MCF 10A (cell line): ENCODE data around the gene ZDHHC17. TPM values are rescaled to one million over a fixed set of nuclear protein-coding genes. Genes with fewer than 3 reads are reported as not detected.

Experiments used
- BruUV-seq: library from RNA; stranded (reverse); fragments of 400-500 nt; replicated peaks from 2 replicates; lab custom pipeline; 2021; lab: Mats Ljungman, UMichigan
- CTCF ChIA-PET: fragments of 300-600 bp; sonication (Branson Sonifier 250); formaldehyde crosslinking; extraction: SDS; loops from one replicate; lab custom pipeline; 2021; ENCODE audit warnings: antibody characterized with exemption, inconsistent platforms; lab: Yijun Ruan, JAX
- POLR2A ChIA-PET: fragments of 300-600, 350-650 bp; sonication (Branson Sonifier 250); formaldehyde crosslinking; extraction: SDS; loops from one replicate; lab custom pipeline; 2020; ENCODE audit warnings: antibody characterized with exemption, inconsistent platforms; lab: Yijun Ruan, JAX
- DNase-seq: peaks from one replicate; pipeline ENCODE4 v3.0.0-alpha.2; 2018; ENCODE audit not compliant: unreplicated experiment
- H3K27ac Mint-ChIP-seq: one replicate; pipeline ENCODE4 v1.8.0; 2022; ENCODE audit warnings: mild to moderate bottlenecking, low read depth, mixed read lengths; ENCODE audit not compliant: unreplicated experiment
- H3K27me3 Mint-ChIP-seq: one replicate; pipeline ENCODE4 v1.8.0; 2022; ENCODE audit warnings: mixed read lengths; ENCODE audit not compliant: insufficient read depth, unreplicated experiment
- H3K36me3 Mint-ChIP-seq: one replicate; pipeline ENCODE4 v1.8.0; 2022; ENCODE audit warnings: mild to moderate bottlenecking, moderate library complexity, mixed read lengths; ENCODE audit not compliant: insufficient read depth, unreplicated experiment
- H3K4me1 Mint-ChIP-seq: one replicate; pipeline ENCODE4 v1.8.0; 2022; ENCODE audit warnings: mixed read lengths; ENCODE audit not compliant: insufficient read depth, unreplicated experiment
- H3K4me3 Mint-ChIP-seq: one replicate; pipeline ENCODE4 v1.8.0; 2022; ENCODE audit warnings: mild to moderate bottlenecking, moderate library complexity, mixed read lengths; ENCODE audit not compliant: unreplicated experiment
- H3K9me3 Mint-ChIP-seq: one replicate; pipeline ENCODE4 v1.8.0; 2022; ENCODE audit warnings: mixed read lengths; ENCODE audit not compliant: unreplicated experiment
- CTCF ChIP-seq: fragments of 200-600 bp; IDR thresholded peaks from one replicate; pipeline ENCODE4 v1.8.0; 2022; ENCODE audit warnings: antibody characterized with exemption, mild to moderate bottlenecking; ENCODE audit not compliant: unreplicated experiment
- intact Hi-C: fragments of 100-400 bp; cut with micrococcal nuclease; formaldehyde crosslinking; loops from 2 replicates; pipeline ENCODE4 v1.14.1; 2022
- total RNA-seq: library from RNA; stranded (reverse); gene quantifications from 2 replicates; pipeline ENCODE4 v1.2.3, GENCODE V29; 2022

ZDHHC17 gene
- total RNA-seq, 1 experiment from 2014 or later = 26.9 TPM

GRCh38 chr12:76810671-76811419 is 46.9 kb downstream of the ZDHHC17 start:
- intact Hi-C loops = no loop called here

GRCh38 chr12:76811976-76812375 is 48.1 kb downstream of the ZDHHC17 start:
- BruUV-seq = no TSS peak
- Mint-ChIP-seq H3K4me3 (no peak overlapping the region), H3K4me1 (no peaks in the 10 kb centered on the region), H3K9me3 (no peaks in the 10 kb centered on the region), H3K27ac (no peak overlapping the region), H3K36me3 (peaks cover 51% of the 10 kb centered on the region), H3K27me3 (no peaks in the 10 kb centered on the region)
- no peak for DNase-seq
- CTCF ChIA-PET = interaction anchor here (0.7 to 1.6 kb wide), 2 partner anchors 9 to 199 kb away, joined by 4 to 9 read pairs; no protein-coding TSS in a partner anchor
- POLR2A ChIA-PET = interaction anchor here (1.0 kb wide), 1 partner anchor 22 kb away, joined by 4 read pairs; no protein-coding TSS in a partner anchor
- intact Hi-C loops = no loop called here
- TF ChIP-seq CTCF = no peak

More at GRCh38 chr12:76810671-76811419, 46.9 kb downstream of the ZDHHC17 start:
- TF ChIP-seq CTCF = no peak
- H3K27me3 Mint-ChIP-seq = no peaks in the 10 kb centered on the region
- ChIA-PET POLR2A (interaction anchor here (0.6 to 1.5 kb wide), 2 partner anchors 10 to 203 kb away, joined by 3 read pairs; no protein-coding TSS in a partner anchor), CTCF (no interaction called here)
- no peak overlapping the region for H3K27ac Mint-ChIP-seq
- no peak overlapping the region for H3K4me3 Mint-ChIP-seq
- no peaks in the 10 kb centered on the region for H3K4me1 Mint-ChIP-seq
- no TSS peak for BruUV-seq
- no peak for DNase-seq
- peaks cover 49% of the 10 kb centered on the region for H3K36me3 Mint-ChIP-seq
- no peaks in the 10 kb centered on the region for H3K9me3 Mint-ChIP-seq

GRCh38 chr12:76813265-76813664 is 49.4 kb downstream of the ZDHHC17 start:
- Mint-ChIP-seq H3K27ac (no peak overlapping the region), H3K27me3 (no peaks in the 10 kb centered on the region), H3K4me1 (no peaks in the 10 kb centered on the region), H3K4me3 (no peak overlapping the region), H3K36me3 (peaks cover 49% of the 10 kb centered on the region), H3K9me3 (no peaks in the 10 kb centered on the region)
- BruUV-seq = no TSS peak
- ChIA-PET POLR2A (no interaction called here), CTCF (interaction anchor here (1.6 kb wide), 1 partner anchor 7 kb away, joined by 9 read pairs; no protein-coding TSS in a partner anchor)
- DNase-seq = no peak
- intact Hi-C loops = no loop called here
- TF ChIP-seq CTCF = no peak

GRCh38 chr12:76813972-76814371 is 50.1 kb downstream of the ZDHHC17 start:
- CTCF ChIA-PET = no interaction called here
- Mint-ChIP-seq H3K27ac (no peak overlapping the region), H3K4me3 (no peak overlapping the region), H3K4me1 (no peaks in the 10 kb centered on the region), H3K27me3 (no peaks in the 10 kb centered on the region), H3K36me3 (peaks cover 48% of the 10 kb centered on the region), H3K9me3 (no peaks in the 10 kb centered on the region)
- POLR2A ChIA-PET = no interaction called here
- DNase-seq = no peak
- intact Hi-C loops = no loop called here
- BruUV-seq = no TSS peak
- no peak for TF ChIP-seq CTCF
